Ishikawa (cell line): ENCODE results near the gene SMIM3.

ENCODE experiments used
- CEBPB ChIP-seq: IDR thresholded peaks from 2 replicates; pipeline ENCODE4 v1.6.1; 2012
- CREB1 ChIP-seq: IDR thresholded peaks from 2 replicates; pipeline ENCODE4 v1.6.1; 2012; ENCODE audit warnings: low read depth
- EGR1 ChIP-seq: IDR thresholded peaks from 2 replicates; pipeline ENCODE4 v1.6.1; 2012
- EP300 ChIP-seq: IDR thresholded peaks from 2 replicates; pipeline ENCODE4 v1.6.1; 2012; ENCODE audit warnings: borderline replicate concordance
- FOXM1 ChIP-seq: IDR thresholded peaks from 2 replicates; pipeline ENCODE4 v1.6.1; 2012; ENCODE audit warnings: low read depth, borderline replicate concordance
- NFIC ChIP-seq: IDR thresholded peaks from 2 replicates; pipeline ENCODE4 v1.6.1; 2012
- RAD21 ChIP-seq: IDR thresholded peaks from 2 replicates; pipeline ENCODE4 v1.6.1; 2012; ENCODE audit warnings: low read depth
- TAF1 ChIP-seq: IDR thresholded peaks from 2 replicates; pipeline ENCODE4 v1.6.1; 2012; ENCODE audit warnings: low read depth, mild to moderate bottlenecking
- TCF12 ChIP-seq: IDR thresholded peaks from 2 replicates; pipeline ENCODE4 v1.6.1; 2012; ENCODE audit warnings: low read depth
- TEAD4 ChIP-seq: IDR thresholded peaks from 2 replicates; pipeline ENCODE4 v1.6.1; 2012
- YY1 ChIP-seq: IDR thresholded peaks from 2 replicates; pipeline ENCODE4 v1.6.1; 2012; ENCODE audit warnings: low read depth
- ZBTB7A ChIP-seq: IDR thresholded peaks from 2 replicates; pipeline ENCODE4 v1.6.1; 2012; ENCODE audit warnings: low read depth
- TF ChIP-seq, protein P1 (sequence below): IDR thresholded peaks from 2 replicates; pipeline ENCODE4 v1.6.1; 2012; ENCODE audit warnings: low read depth, mild to moderate bottlenecking
- TF ChIP-seq, protein P2 (sequence below): IDR thresholded peaks from 2 replicates; pipeline ENCODE4 v1.6.1; 2012
- TF ChIP-seq, protein P3 (sequence below): IDR thresholded peaks from 2 replicates; pipeline ENCODE4 v1.6.1; 2012

Gene SMIM3

DNA sequence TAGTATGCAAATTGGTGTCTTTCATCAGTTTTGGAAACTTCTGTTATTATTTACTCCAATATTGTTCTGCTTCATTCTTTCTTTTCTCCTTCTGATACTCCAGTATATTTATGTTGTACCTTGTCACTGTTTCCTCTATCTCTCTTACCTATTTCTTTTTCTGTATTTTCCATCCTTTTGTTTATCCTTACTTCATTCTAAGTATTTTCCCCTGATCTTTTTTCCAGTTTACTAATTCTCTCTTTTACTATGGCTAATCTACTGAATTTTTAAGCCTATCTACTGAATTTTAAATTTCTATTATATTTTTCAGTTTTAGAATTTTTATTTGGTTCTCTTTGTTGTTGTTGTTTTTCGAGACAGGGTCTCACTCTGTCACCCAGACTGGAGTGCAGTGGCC is 7.4 kb downstream of the SMIM3 start:
- TF ChIP-seq EP300, result no peak
- TF ChIP-seq, protein P1, sequence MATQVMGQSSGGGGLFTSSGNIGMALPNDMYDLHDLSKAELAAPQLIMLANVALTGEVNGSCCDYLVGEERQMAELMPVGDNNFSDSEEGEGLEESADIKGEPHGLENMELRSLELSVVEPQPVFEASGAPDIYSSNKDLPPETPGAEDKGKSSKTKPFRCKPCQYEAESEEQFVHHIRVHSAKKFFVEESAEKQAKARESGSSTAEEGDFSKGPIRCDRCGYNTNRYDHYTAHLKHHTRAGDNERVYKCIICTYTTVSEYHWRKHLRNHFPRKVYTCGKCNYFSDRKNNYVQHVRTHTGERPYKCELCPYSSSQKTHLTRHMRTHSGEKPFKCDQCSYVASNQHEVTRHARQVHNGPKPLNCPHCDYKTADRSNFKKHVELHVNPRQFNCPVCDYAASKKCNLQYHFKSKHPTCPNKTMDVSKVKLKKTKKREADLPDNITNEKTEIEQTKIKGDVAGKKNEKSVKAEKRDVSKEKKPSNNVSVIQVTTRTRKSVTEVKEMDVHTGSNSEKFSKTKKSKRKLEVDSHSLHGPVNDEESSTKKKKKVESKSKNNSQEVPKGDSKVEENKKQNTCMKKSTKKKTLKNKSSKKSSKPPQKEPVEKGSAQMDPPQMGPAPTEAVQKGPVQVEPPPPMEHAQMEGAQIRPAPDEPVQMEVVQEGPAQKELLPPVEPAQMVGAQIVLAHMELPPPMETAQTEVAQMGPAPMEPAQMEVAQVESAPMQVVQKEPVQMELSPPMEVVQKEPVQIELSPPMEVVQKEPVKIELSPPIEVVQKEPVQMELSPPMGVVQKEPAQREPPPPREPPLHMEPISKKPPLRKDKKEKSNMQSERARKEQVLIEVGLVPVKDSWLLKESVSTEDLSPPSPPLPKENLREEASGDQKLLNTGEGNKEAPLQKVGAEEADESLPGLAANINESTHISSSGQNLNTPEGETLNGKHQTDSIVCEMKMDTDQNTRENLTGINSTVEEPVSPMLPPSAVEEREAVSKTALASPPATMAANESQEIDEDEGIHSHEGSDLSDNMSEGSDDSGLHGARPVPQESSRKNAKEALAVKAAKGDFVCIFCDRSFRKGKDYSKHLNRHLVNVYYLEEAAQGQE, result no peak
- TF ChIP-seq TCF12, result no peak
- TF ChIP-seq CEBPB, result no peak
- TF ChIP-seq CREB1, result no peak
- TF ChIP-seq, protein P2, sequence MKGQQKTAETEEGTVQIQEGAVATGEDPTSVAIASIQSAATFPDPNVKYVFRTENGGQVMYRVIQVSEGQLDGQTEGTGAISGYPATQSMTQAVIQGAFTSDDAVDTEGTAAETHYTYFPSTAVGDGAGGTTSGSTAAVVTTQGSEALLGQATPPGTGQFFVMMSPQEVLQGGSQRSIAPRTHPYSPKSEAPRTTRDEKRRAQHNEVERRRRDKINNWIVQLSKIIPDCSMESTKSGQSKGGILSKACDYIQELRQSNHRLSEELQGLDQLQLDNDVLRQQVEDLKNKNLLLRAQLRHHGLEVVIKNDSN, result no peak
- TF ChIP-seq YY1, result no peak
- TF ChIP-seq, protein P3, sequence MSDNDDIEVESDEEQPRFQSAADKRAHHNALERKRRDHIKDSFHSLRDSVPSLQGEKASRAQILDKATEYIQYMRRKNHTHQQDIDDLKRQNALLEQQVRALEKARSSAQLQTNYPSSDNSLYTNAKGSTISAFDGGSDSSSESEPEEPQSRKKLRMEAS, result no peak
- TF ChIP-seq ZBTB7A, result no peak
- no peak for TF ChIP-seq NFIC
- no peak for TF ChIP-seq EGR1
- TF ChIP-seq RAD21, result no peak
- TF ChIP-seq FOXM1, result no peak
- no peak for TF ChIP-seq TEAD4
- no peak for TF ChIP-seq TAF1

DNA sequence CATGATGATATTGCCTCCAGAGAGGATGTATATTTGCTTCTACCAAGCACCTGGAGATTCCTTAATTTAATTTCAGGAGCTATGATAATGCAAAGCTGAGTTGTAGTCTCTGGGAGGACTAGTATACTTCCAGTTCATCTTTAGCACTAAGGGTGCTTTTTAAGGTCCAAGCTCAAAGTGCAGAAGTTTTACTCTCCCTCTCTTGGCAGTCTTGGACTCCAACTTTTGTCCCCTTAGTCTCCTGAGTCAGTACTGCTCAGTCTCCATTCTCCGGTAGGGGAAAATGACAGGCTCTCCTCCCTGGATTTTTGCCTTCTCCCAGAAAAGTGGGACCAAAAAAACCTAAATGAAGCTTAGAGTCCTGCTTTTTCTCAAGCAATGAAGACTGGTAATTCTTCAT is 8.3 kb downstream of the SMIM3 start:
- TF ChIP-seq EP300 (no peak), RAD21 (no peak), TCF12 (no peak)
- TF ChIP-seq, protein P1, result no peak

- TF ChIP-seq CREB1 (no peak), TAF1 (no peak), NFIC (no peak), CEBPB (no peak), ZBTB7A (no peak), EP300 (no peak), RAD21 (no peak), YY1 (no peak), TEAD4 (no peak), TCF12 (no peak)
- TF ChIP-seq, protein P3, result no peak
- TF ChIP-seq, protein P1, result no peak
These were observed 9.1 kb downstream of the SMIM3 start for GRCh38 chr5:150787656-150788055.

DNA sequence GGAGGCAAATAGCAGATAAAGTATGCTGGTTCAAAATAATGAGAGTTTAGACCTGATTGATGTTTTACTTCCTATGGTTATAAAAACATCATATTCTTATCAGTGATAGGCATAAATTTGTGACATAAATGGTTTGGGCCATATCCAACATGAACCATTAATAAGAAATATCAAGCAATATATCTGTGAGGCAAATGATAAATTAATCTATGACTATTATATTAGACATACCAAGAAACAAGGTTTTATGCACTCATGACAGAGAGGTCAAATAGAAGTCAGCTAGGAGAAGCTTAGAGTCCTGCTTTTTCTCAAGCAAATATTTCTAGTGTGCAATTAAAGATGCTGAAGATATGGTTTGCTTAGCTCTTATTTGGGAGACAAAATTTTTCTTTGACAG is 10.4 kb downstream of the SMIM3 start:
- TF ChIP-seq CEBPB (no peak), TAF1 (no peak), ZBTB7A (no peak), EGR1 (no peak), FOXM1 (no peak), NFIC (no peak), TEAD4 (no peak), RAD21 (no peak), EP300 (no peak), TCF12 (no peak), CREB1 (no peak), YY1 (no peak)
- TF ChIP-seq, protein P1, result no peak
- TF ChIP-seq, protein P3, result no peak
- TF ChIP-seq, protein P2, result no peak
